H9 (cell line): ENCODE results near the gene DPP6. TPM values are rescaled to one million over a fixed set of nuclear protein-coding genes. Genes with fewer than 3 reads are reported as not detected.

Source experiments
- DNase-seq: peaks from one replicate; pipeline ENCODE4 v3.0.0-alpha.2; 2017
- H2AFZ ChIP-seq: one replicate; pipeline ENCODE4 v1.6.1; 2013; ENCODE audit warnings: mild to moderate bottlenecking, low read length, control low read depth, moderate library complexity
- H2AK5ac ChIP-seq: 2 replicates; pipeline ENCODE4 v1.6.1; 2013; ENCODE audit warnings: low read length, control low read depth, mixed read lengths; ENCODE audit not compliant: insufficient read length
- H2BK120ac ChIP-seq: one replicate; pipeline ENCODE4 v1.6.1; 2013; ENCODE audit warnings: low read depth, mild to moderate bottlenecking, low read length, control low read depth, inconsistent platforms; ENCODE audit not compliant: poor library complexity, severe bottlenecking
- H2BK12ac ChIP-seq: 2 replicates; pipeline ENCODE4 v1.6.1; 2013; ENCODE audit warnings: low read length, control low read depth, mixed read lengths, low read depth; ENCODE audit not compliant: insufficient read length
- H2BK15ac ChIP-seq: 2 replicates; pipeline ENCODE4 v1.6.1; 2013; ENCODE audit warnings: low read depth, low read length, control low read depth
- H2BK20ac ChIP-seq: one replicate; pipeline ENCODE4 v1.6.1; 2013; ENCODE audit warnings: low read depth, mild to moderate bottlenecking, low read length, control low read depth, inconsistent platforms; ENCODE audit not compliant: poor library complexity, severe bottlenecking
- H2BK5ac ChIP-seq: 2 replicates; pipeline ENCODE4 v1.6.1; 2013; ENCODE audit warnings: low read length, control low read depth, mixed read lengths; ENCODE audit not compliant: insufficient read length
- H3K14ac ChIP-seq: 2 replicates; pipeline ENCODE4 v1.6.1; 2013; ENCODE audit warnings: low read length, control low read depth; ENCODE audit not compliant: insufficient read depth
- H3K18ac ChIP-seq: 2 replicates; pipeline ENCODE4 v1.6.1; 2013; ENCODE audit warnings: low read depth, mild to moderate bottlenecking, mixed read lengths, low read length, control low read depth; ENCODE audit not compliant: insufficient read length
- H3K23ac ChIP-seq: 2 replicates; pipeline ENCODE4 v1.6.1; 2013; ENCODE audit warnings: low read length, control low read depth, mixed read lengths, low read depth; ENCODE audit not compliant: insufficient read length
- H3K23me2 ChIP-seq: 2 replicates; pipeline ENCODE4 v1.6.1; 2013; ENCODE audit warnings: low read depth, mild to moderate bottlenecking, mixed read lengths, low read length, control low read depth; ENCODE audit not compliant: insufficient read length, poor library complexity, severe bottlenecking
- H3K27ac ChIP-seq: 2 replicates; pipeline ENCODE4 v1.5.1; 2013; ENCODE audit warnings: low read length, control low read depth, mixed read lengths, low read depth; ENCODE audit not compliant: insufficient read length
- H3K27me3 ChIP-seq: 2 replicates; pipeline ENCODE4 v1.6.1; 2013; ENCODE audit warnings: low read length, control low read depth, inconsistent platforms; ENCODE audit not compliant: insufficient read depth
- H3K4ac ChIP-seq: 2 replicates; pipeline ENCODE4 v1.6.1; 2013; ENCODE audit warnings: low read depth, mild to moderate bottlenecking, control low read depth, inconsistent platforms, low read length, moderate library complexity
- H3K4me1 ChIP-seq: 2 replicates; pipeline ENCODE4 v1.6.1; 2013; ENCODE audit warnings: low read length, control low read depth, inconsistent platforms; ENCODE audit not compliant: insufficient read depth
- H3K4me2 ChIP-seq: 2 replicates; pipeline ENCODE4 v1.6.1; 2013; ENCODE audit warnings: low read length, control low read depth, mixed read lengths; ENCODE audit not compliant: insufficient read length, insufficient read depth
- H3K56ac ChIP-seq: 2 replicates; pipeline ENCODE4 v1.6.1; 2013; ENCODE audit warnings: low read depth, mild to moderate bottlenecking, mixed read lengths, low read length, control low read depth; ENCODE audit not compliant: insufficient read length
- H3K79me1 ChIP-seq: 2 replicates; pipeline ENCODE4 v1.6.1; 2013; ENCODE audit warnings: low read depth, mild to moderate bottlenecking, moderate library complexity, low read length, control low read depth, inconsistent platforms; ENCODE audit not compliant: insufficient read depth, poor library complexity, severe bottlenecking
- H3K79me2 ChIP-seq: 2 replicates; pipeline ENCODE4 v1.6.1; 2013; ENCODE audit warnings: low read length, control low read depth, inconsistent platforms; ENCODE audit not compliant: insufficient read depth
- H3K9ac ChIP-seq: 2 replicates; pipeline ENCODE4 v1.6.1; 2013; ENCODE audit warnings: low read length, control low read depth, mixed read lengths; ENCODE audit not compliant: insufficient read length; ENCODE audit errors: extremely low read depth
- H3K9me3 ChIP-seq: one replicate; pipeline ENCODE4 v1.6.1; 2013; ENCODE audit warnings: low read depth, low read length, inconsistent platforms; ENCODE audit not compliant: control insufficient read depth
- H3T11ph ChIP-seq: one replicate; pipeline ENCODE4 v1.6.1; 2013; ENCODE audit warnings: mild to moderate bottlenecking, low read length, control low read depth, inconsistent platforms
- H4K20me1 ChIP-seq: one replicate; pipeline ENCODE4 v1.6.1; 2013; ENCODE audit not compliant: control insufficient read depth, insufficient read length, insufficient read depth
- H4K5ac ChIP-seq: 2 replicates; pipeline ENCODE4 v1.6.1; 2013; ENCODE audit warnings: low read depth, mild to moderate bottlenecking, mixed read lengths, low read length, control low read depth; ENCODE audit not compliant: insufficient read length
- H4K8ac ChIP-seq: replicated peaks from 2 replicates; pipeline ENCODE4 v1.6.1; 2013; ENCODE audit warnings: low read length, control low read depth, mixed read lengths, low read depth; ENCODE audit not compliant: insufficient read length
- H4K91ac ChIP-seq: 2 replicates; pipeline ENCODE4 v1.6.1; 2013; ENCODE audit warnings: low read depth, mild to moderate bottlenecking, moderate library complexity, mixed read lengths, low read length, control low read depth; ENCODE audit not compliant: insufficient read length
- H3K27ac Mint-ChIP-seq, 3 experiments: 2 replicates in 2 of 3; 3 replicates in 1 of 3; pipeline ENCODE4 v1.8.0; 2020 to 2021; ENCODE audit warnings: mixed read lengths in 3 of 3, mild to moderate bottlenecking in 1 of 3, moderate library complexity in 1 of 3
- H3K27me3 Mint-ChIP-seq: 2 replicates; pipeline ENCODE4 v1.8.0; 2021; ENCODE audit warnings: low read depth, mild to moderate bottlenecking, moderate library complexity, mixed read lengths
- H3K36me3 Mint-ChIP-seq, 3 experiments: 2 replicates in 2 of 3; 3 replicates in 1 of 3; pipeline ENCODE4 v1.8.0; 2020 to 2021; ENCODE audit warnings: low read depth in 3 of 3, mixed read lengths in 3 of 3; ENCODE audit not compliant: insufficient read depth in 1 of 3
- H3K4me1 Mint-ChIP-seq, 2 experiments: 2 replicates each; pipeline ENCODE4 v1.8.0; 2020; ENCODE audit warnings: mixed read lengths in 2 of 2
- H3K4me3 Mint-ChIP-seq, 2 experiments: 2 replicates in 1 of 2; 3 replicates in 1 of 2; pipeline ENCODE4 v1.8.0; 2020 to 2021; ENCODE audit warnings: mild to moderate bottlenecking in 2 of 2, mixed read lengths in 2 of 2, moderate library complexity in 1 of 2
- H3K9me3 Mint-ChIP-seq, 2 experiments: 2 replicates in 1 of 2; 3 replicates in 1 of 2; pipeline ENCODE4 v1.8.0; 2020; ENCODE audit warnings: mild to moderate bottlenecking in 2 of 2, mixed read lengths in 2 of 2, moderate library complexity in 1 of 2
- CTCF ChIP-seq: fragments of 200-600 bp; sonication (generic); conservative IDR thresholded peaks from 3 replicates; pipeline ENCODE4 v1.8.0; 2021; ENCODE audit warnings: antibody characterized with exemption, mild to moderate bottlenecking
- WGBS: extraction: QIAGEN DNeasy Blood & Tissue Kit; methylation state at CpG from one replicate; pipeline ENCODE4 v1.1.7; 2013; ENCODE audit warnings: missing lambda C conversion rate, low lambda C conversion rate, mixed read lengths; ENCODE audit not compliant: insufficient read length; ENCODE audit errors: extremely low coverage; 5-methylcytosine and 5-hydroxymethylcytosine counted together
- total RNA-seq: library from RNA; stranded (reverse); gene quantifications from 2 replicates; pipeline ENCODE4 v1.2.1, GENCODE V29; 2021

The DPP6 gene
- total RNA-seq, 1 experiment from 2014 or later: 4.5 TPM

- peaks cover 12 to 16% of the 10 kb centered on the region in 2 experiments for H3K4me1 Mint-ChIP-seq
- Histone ChIP-seq H2BK5ac (no peak overlapping the region), H3T11ph (no peak overlapping the region), H4K91ac (no peak overlapping the region), H3K18ac (no peak overlapping the region), H3K4me1 (peaks cover 8% of the 10 kb centered on the region; the same call in 1 of the 2 replicates), H4K5ac (no peak overlapping the region), H3K4ac (no peak overlapping the region), H3K27me3 (no peaks in the 10 kb centered on the region), H2BK12ac (no peak overlapping the region), H3K23ac (no peak overlapping the region), H4K8ac (no peak overlapping the region), H2BK120ac (no peak overlapping the region), H2BK15ac (no peak overlapping the region), H2BK20ac (no peak overlapping the region), H3K56ac (no peak overlapping the region), H2AK5ac (no peak overlapping the region), H3K14ac (no peak overlapping the region), H3K79me2 (no peaks in the 10 kb centered on the region), H3K79me1 (no peaks in the 10 kb centered on the region), H3K23me2 (no peaks in the 10 kb centered on the region), H3K27ac (no peak overlapping the region), H3K9ac (no peak overlapping the region), H3K9me3 (no peaks in the 10 kb centered on the region), H3K4me2 (no peak overlapping the region), H2AFZ (no peak overlapping the region), H4K20me1 (no peaks in the 10 kb centered on the region)
- TF ChIP-seq CTCF: no peak
- no peaks in the 10 kb centered on the region; a peak in 1 of 5 replicates for H3K9me3 Mint-ChIP-seq
- no peak overlapping the region for H3K4me3 Mint-ChIP-seq
- no peak for DNase-seq
- no peak overlapping the region for H3K27ac Mint-ChIP-seq
- no CpG with 5 or more reads among the region's 6 CpGs for WGBS
- H3K36me3 Mint-ChIP-seq: peaks cover 0 to 3% (median 0%) of the 10 kb centered on the region in 3 experiments; a peak in 1 of 7 replicates
- no peaks in the 10 kb centered on the region; the same call in 1 of the 2 replicates for H3K27me3 Mint-ChIP-seq
Observed at GRCh38 chr7:154415709-154416399, 363.7 kb downstream of the DPP6 start.
